Thyroid gland (tissue), 4 donors: Measurements from ENCODE around the gene AHI1. TPM values are rescaled to one million over a fixed set of nuclear protein-coding genes. Genes with fewer than 3 reads are reported as not detected.

Experiments used
- DNase-seq, 2 donors: peaks; one replicate each; pipeline ENCODE4 v3.0.0-alpha.2; 2019
- H3K27ac ChIP-seq, 3 donors: fragments of 200-600 bp; sonication (generic); 1 replicate in 2 of 3; 2 replicates in 1 of 3; pipeline ENCODE4 v1.5.1; 2016 to 2019; ENCODE audit warnings: mild to moderate bottlenecking in 1 of 3, moderate library complexity in 1 of 3
- H3K27me3 ChIP-seq: fragments of 200-600 bp; sonication (generic); one replicate; pipeline ENCODE4 v1.5.1; 2019
- H3K36me3 ChIP-seq, 2 donors: fragments of 200-600 bp; sonication (generic); one replicate each; pipeline ENCODE4 v1.5.1; 2016 to 2019
- H3K4me1 ChIP-seq, 2 donors: fragments of 200-600 bp; sonication (generic); one replicate each; pipeline ENCODE4 v1.5.1; 2017 to 2019
- H3K4me3 ChIP-seq, 3 donors: fragments of 200-600 bp; sonication (generic); replicated peaks in 1 of 3; 1 replicate in 2 of 3; 2 replicates in 1 of 3; pipeline ENCODE4 v1.5.1; 2016; ENCODE audit warnings: mild to moderate bottlenecking in 1 of 3
- H3K9me3 ChIP-seq: fragments of 200-600 bp; sonication (generic); one replicate; pipeline ENCODE4 v1.5.1; 2017
- CTCF ChIP-seq, 6 experiments: fragments of 200-600 bp in 3 of 6; fragments of 450-650 bp in 3 of 6; sonication (generic) in 3 of 6; IDR thresholded peaks; one replicate each; pipeline ENCODE4 v1.5.1; 2016 to 2019; ENCODE audit warnings: antibody characterized with exemption in 6 of 6, mild to moderate bottlenecking in 2 of 6, inconsistent platforms in 1 of 6, moderate library complexity in 1 of 6
- POLR2A ChIP-seq, 2 donors: fragments of 450-650 bp; IDR thresholded peaks; one replicate each; pipeline ENCODE4 v1.6.1; 2017; ENCODE audit warnings: antibody characterized with exemption in 2 of 2, mild to moderate bottlenecking in 2 of 2, moderate library complexity in 1 of 2
- WGBS, 2 donors: methylation state at CpG; one replicate each; pipeline ENCODE4 v1.1.5; 2017; 5-methylcytosine and 5-hydroxymethylcytosine counted together
- intact Hi-C: fragments of 100-400 bp; cut with DNase I; formaldehyde crosslinking; loops from one replicate; pipeline ENCODE4 v1.15.1; 2023
- total RNA-seq, 4 donors: library from RNA; depleted of rRNA; stranded (reverse); fragments of >200 nt; gene quantifications; one replicate each; pipeline ENCODE4 v1.2.3, GENCODE V29; 2016

Gene AHI1
- total RNA-seq, 4 donors from 2014 or later = 25.5 to 53.3 (median 42.1) TPM

GRCh38 chr6:135291288-135292076 is 206.1 kb downstream of the AHI1 start:
- H3K27ac ChIP-seq = no peak overlapping the region
- no peaks in the 10 kb centered on the region for H3K4me1 ChIP-seq
- H3K36me3 ChIP-seq = peaks cover 0 to 4% of the 10 kb centered on the region in 2 donors
- H3K4me3 ChIP-seq = no peak overlapping the region
- TF ChIP-seq POLR2A (IDR thresholded peaks at IDR 0.05) (no peak), CTCF (IDR thresholded peaks at IDR 0.05) (no peak)
- no peaks in the 10 kb centered on the region for H3K9me3 ChIP-seq
- H3K27me3 ChIP-seq = no peaks in the 10 kb centered on the region
- intact Hi-C loops = no loop called here
- no peak for DNase-seq
- 81 to 93% methylated on average over 3 of the region's 3 CpGs for WGBS, 2 donors

- no peak for TF ChIP-seq POLR2A (IDR thresholded peaks at IDR 0.05)
- TF ChIP-seq CTCF (IDR thresholded peaks at IDR 0.05) = no peak
- Histone ChIP-seq H3K4me3 (no peak overlapping the region), H3K9me3 (no peaks in the 10 kb centered on the region), H3K36me3 (peaks cover 0 to 4% of the 10 kb centered on the region in 2 donors), H3K4me1 (no peaks in the 10 kb centered on the region), H3K27ac (no peak overlapping the region), H3K27me3 (no peaks in the 10 kb centered on the region)
- intact Hi-C loops = no loop called here
- no peak for DNase-seq
- WGBS, 2 donors = 87 to 93% methylated on average over 5 of the region's 5 CpGs
Measured at GRCh38 chr6:135289816-135290215, 207.7 kb downstream of the AHI1 start.

GRCh38 chr6:135286962-135287538 is 210.5 kb downstream of the AHI1 start:
- H3K27me3 ChIP-seq = no peaks in the 10 kb centered on the region
- 81 to 84% methylated on average over 8 of the region's 8 CpGs for WGBS, 2 donors
- H3K9me3 ChIP-seq = no peaks in the 10 kb centered on the region
- no peak overlapping the region for H3K27ac ChIP-seq
- TF ChIP-seq POLR2A (IDR thresholded peaks at IDR 0.05) = no peak
- TF ChIP-seq CTCF (IDR thresholded peaks at IDR 0.05) = no peak
- intact Hi-C loops = no loop called here
- H3K4me1 ChIP-seq = no peaks in the 10 kb centered on the region
- no peak for DNase-seq
- peaks cover 0 to 4% of the 10 kb centered on the region in 2 donors for H3K36me3 ChIP-seq
- no peak overlapping the region for H3K4me3 ChIP-seq

GRCh38 chr6:135285165-135285564 is 212.4 kb downstream of the AHI1 start:
- no peaks in the 10 kb centered on the region for H3K9me3 ChIP-seq
- no peaks in the 10 kb centered on the region for H3K4me1 ChIP-seq
- H3K27me3 ChIP-seq = no peaks in the 10 kb centered on the region
- 81 to 83% methylated on average over 2 of the region's 2 CpGs for WGBS, 2 donors
- H3K27ac ChIP-seq = no peak overlapping the region
- intact Hi-C loops = no loop called here
- no peak overlapping the region for H3K4me3 ChIP-seq
- peaks cover 0 to 4% of the 10 kb centered on the region in 2 donors for H3K36me3 ChIP-seq
- TF ChIP-seq CTCF (IDR thresholded peaks at IDR 0.05) = no peak
- no peak for TF ChIP-seq POLR2A (IDR thresholded peaks at IDR 0.05)
- no peak for DNase-seq

GRCh38 chr6:135283926-135284325 is 213.6 kb downstream of the AHI1 start:
- WGBS, 2 donors = 96% methylated on average over 2 of the region's 2 CpGs
- Histone ChIP-seq H3K27me3 (no peaks in the 10 kb centered on the region), H3K4me3 (no peak overlapping the region), H3K36me3 (peaks cover 0 to 4% of the 10 kb centered on the region in 2 donors), H3K4me1 (no peaks in the 10 kb centered on the region), H3K27ac (no peak overlapping the region), H3K9me3 (no peaks in the 10 kb centered on the region)
- intact Hi-C loops = no loop called here
- DNase-seq = no peak
- TF ChIP-seq POLR2A (IDR thresholded peaks at IDR 0.05) = no peak
- TF ChIP-seq CTCF (IDR thresholded peaks at IDR 0.05) = no peak
